ENCODE measurements around the gene ZNF195. TPM values are rescaled to one million over a fixed set of nuclear protein-coding genes. Genes with fewer than 3 reads are reported as not detected.
"Not testable (repeated sequence)": the region's sequence is repeated elsewhere in the genome, so short reads cannot be mapped to it uniquely, and the experiment has no call there.

Gene ZNF195
- total RNA-seq, 1 experiment from 2014 or later, result 28.7 TPM

- not testable (repeated sequence) for DNase-seq (ENCODE audit: low spot score)
Measured at GRCh38 chr11:3402861-3403250, 23.9 kb upstream of the ZNF195 start.

GRCh38 chr11:3402181-3402860 lies 23.4 kb upstream of the ZNF195 start:
- not testable (repeated sequence) for DNase-seq (ENCODE audit: low spot score)

- DNase-seq (ENCODE audit: low spot score), result not testable (repeated sequence)
Measured at GRCh38 chr11:3401052-3401451, 22.1 kb upstream of the ZNF195 start.

GRCh38 chr11:3398509-3398908 lies 19.6 kb upstream of the ZNF195 start:
- DNase-seq (ENCODE audit: low spot score), result not testable (repeated sequence)

GRCh38 chr11:3398106-3398505 lies 19.2 kb upstream of the ZNF195 start:
- DNase-seq (ENCODE audit: low spot score), result not testable (repeated sequence)

- not testable (repeated sequence) for DNase-seq (ENCODE audit: low spot score)
Measured at GRCh38 chr11:3397210-3397609, 18.3 kb upstream of the ZNF195 start.

- DNase-seq (ENCODE audit: low spot score), result not testable (repeated sequence)
Measured at GRCh38 chr11:3395468-3395867, 16.5 kb upstream of the ZNF195 start.

GRCh38 chr11:3394956-3395355 lies 16.0 kb upstream of the ZNF195 start:
- not testable (repeated sequence) for DNase-seq (ENCODE audit: low spot score)

GRCh38 chr11:3393450-3393849 lies 14.5 kb upstream of the ZNF195 start:
- DNase-seq (ENCODE audit: low spot score), result not testable (repeated sequence)

GRCh38 chr11:3382613-3383285 lies 3.8 kb upstream of the ZNF195 start:
- DNase-seq (ENCODE audit: low spot score), result no peak

GRCh38 chr11:3381794-3382193 lies 2.8 kb upstream of the ZNF195 start:
- no peak for DNase-seq (ENCODE audit: low spot score)

GRCh38 chr11:3380706-3381545 lies 2.0 kb upstream of the ZNF195 start:
- no peak for DNase-seq (ENCODE audit: low spot score)

- DNase-seq (ENCODE audit: low spot score), result no peak
Measured at GRCh38 chr11:3375552-3375951, 3.4 kb downstream of the ZNF195 start.

- no peak for DNase-seq (ENCODE audit: low spot score)
Measured at GRCh38 chr11:3370311-3370870, 8.6 kb downstream of the ZNF195 start.

- no peak for DNase-seq (ENCODE audit: low spot score)
Measured at GRCh38 chr11:3369366-3369765, 9.6 kb downstream of the ZNF195 start.

- DNase-seq (ENCODE audit: low spot score), result no peak
Measured at GRCh38 chr11:3368199-3368598, 10.7 kb downstream of the ZNF195 start.

GRCh38 chr11:3367221-3367620 lies 11.7 kb downstream of the ZNF195 start:
- no peak for DNase-seq (ENCODE audit: low spot score)

GRCh38 chr11:3359092-3359824 lies 19.7 kb downstream of the ZNF195 start:
- no peak for DNase-seq (ENCODE audit: low spot score)

- DNase-seq (ENCODE audit: low spot score), result no peak
Measured at GRCh38 chr11:3357994-3358676, 20.8 kb downstream of the ZNF195 start.

GRCh38 chr11:3357302-3357701 lies 21.6 kb downstream of the ZNF195 start:
- no peak for DNase-seq (ENCODE audit: low spot score)

GRCh38 chr11:3356858-3357257 lies 22.1 kb downstream of the ZNF195 start:
- DNase-seq (ENCODE audit: low spot score), result no peak

All from A172 (cell line).